Measurements from ENCODE around the gene B9D2. TPM values are rescaled to one million over a fixed set of nuclear protein-coding genes. Genes with fewer than 3 reads are reported as not detected.

The B9D2 gene
- polyA plus RNA-seq, 1 donor from 2014 or later = 15.9 TPM

- H2AFZ ChIP-seq (ENCODE audit: low read depth, low read length) = no peak overlapping the region
- H3K36me3 ChIP-seq (ENCODE audit: insufficient read depth, low read length) = no peaks in the 10 kb centered on the region
Observed at GRCh38 chr19:41411968-41412265, 48.0 kb upstream of the B9D2 start.

GRCh38 chr19:41411100-41411967 is 47.4 kb upstream of the B9D2 start:
- Histone ChIP-seq H3K27ac (ENCODE audit: low read length) (no peak overlapping the region), H3K9me3 (ENCODE audit: low read length) (no peaks in the 10 kb centered on the region), H4K20me1 (ENCODE audit: insufficient read depth) (no peaks in the 10 kb centered on the region), H3F3A (ENCODE audit: insufficient read depth, low read length, poor library complexity, severe bottlenecking) (no peaks in the 10 kb centered on the region), H3K27me3 (ENCODE audit: insufficient read depth, low read depth, low read length) (no peaks in the 10 kb centered on the region), H3K36me3 (ENCODE audit: insufficient read depth, low read length) (no peaks in the 10 kb centered on the region), H3K9me2 (ENCODE audit: insufficient read depth, low read length) (no peaks in the 10 kb centered on the region), H3K79me2 (replicated peaks; ENCODE audit: insufficient read depth, low read length) (no peaks in the 10 kb centered on the region), H3K4me3 (ENCODE audit: low read length) (no peak overlapping the region), H3K4me2 (ENCODE audit: low read length) (no peak overlapping the region), H3K9ac (ENCODE audit: low read length) (no peak overlapping the region), H2AFZ (ENCODE audit: low read depth, low read length) (no peak overlapping the region)
- no peak for TF ChIP-seq SMC3 (conservative IDR thresholded peaks at IDR 0.05; ENCODE audit: poor library complexity)
- no peak for TF ChIP-seq EP300 (conservative IDR thresholded peaks at IDR 0.05; ENCODE audit: poor library complexity, severe bottlenecking)
- TF ChIP-seq POLR2AphosphoS5 (IDR thresholded peaks at IDR 0.05) = no peak
- no peak for TF ChIP-seq CTCF (IDR thresholded peaks at IDR 0.05; ENCODE audit: poor library complexity, severe bottlenecking)
- TF ChIP-seq RAD21 (conservative IDR thresholded peaks at IDR 0.05) = no peak

More at GRCh38 chr19:41411968-41412265, 48.0 kb upstream of the B9D2 start:
- TF ChIP-seq MXI1 (conservative IDR thresholded peaks at IDR 0.05; ENCODE audit: poor library complexity, severe bottlenecking) (no peak), SMC3 (conservative IDR thresholded peaks at IDR 0.05; ENCODE audit: poor library complexity) (no peak)
- Histone ChIP-seq H3K9me3 (ENCODE audit: low read length) (no peaks in the 10 kb centered on the region), H3K27ac (ENCODE audit: low read length) (no peak overlapping the region), H3K9ac (ENCODE audit: low read length) (no peak overlapping the region), H3F3A (ENCODE audit: insufficient read depth, low read length, poor library complexity, severe bottlenecking) (no peaks in the 10 kb centered on the region), H4K20me1 (ENCODE audit: insufficient read depth) (no peaks in the 10 kb centered on the region), H3K4me3 (ENCODE audit: low read length) (no peak overlapping the region), H3K9me2 (ENCODE audit: insufficient read depth, low read length) (no peaks in the 10 kb centered on the region), H3K79me2 (replicated peaks; ENCODE audit: insufficient read depth, low read length) (no peaks in the 10 kb centered on the region), H3K27me3 (ENCODE audit: insufficient read depth, low read depth, low read length) (no peaks in the 10 kb centered on the region), H3K4me2 (ENCODE audit: low read length) (no peak overlapping the region)

- H3K27ac ChIP-seq (ENCODE audit: low read length) = no peak overlapping the region
- no peak overlapping the region for H2AFZ ChIP-seq (ENCODE audit: low read depth, low read length)
- no peak overlapping the region for H3K4me2 ChIP-seq (ENCODE audit: low read length)
- TF ChIP-seq REST (IDR thresholded peaks at IDR 0.05; ENCODE audit: borderline replicate concordance) (no peak), MXI1 (conservative IDR thresholded peaks at IDR 0.05; ENCODE audit: poor library complexity, severe bottlenecking) (no peak), RAD21 (conservative IDR thresholded peaks at IDR 0.05) (no peak), POLR2AphosphoS5 (IDR thresholded peaks at IDR 0.05) (no peak), CTCF (IDR thresholded peaks at IDR 0.05; ENCODE audit: poor library complexity, severe bottlenecking) (no peak), EP300 (conservative IDR thresholded peaks at IDR 0.05; ENCODE audit: poor library complexity, severe bottlenecking) (no peak), TAF1 (IDR thresholded peaks at IDR 0.05; ENCODE audit: low read depth) (no peak), EZH2 (IDR thresholded peaks at IDR 0.05; ENCODE audit: borderline replicate concordance, insufficient read depth, low read length, poor library complexity, severe bottlenecking) (no peak), SMC3 (conservative IDR thresholded peaks at IDR 0.05; ENCODE audit: poor library complexity) (no peak)
- no peaks in the 10 kb centered on the region for H4K20me1 ChIP-seq (ENCODE audit: insufficient read depth)
- H3K9ac ChIP-seq (ENCODE audit: low read length) = no peak overlapping the region
- H3K36me3 ChIP-seq (ENCODE audit: insufficient read depth, low read length) = no peaks in the 10 kb centered on the region
- H3K79me2 ChIP-seq (replicated peaks; ENCODE audit: insufficient read depth, low read length) = no peaks in the 10 kb centered on the region
- no peaks in the 10 kb centered on the region for H3K9me3 ChIP-seq (ENCODE audit: low read length)
- H3F3A ChIP-seq (ENCODE audit: insufficient read depth, low read length, poor library complexity, severe bottlenecking) = no peaks in the 10 kb centered on the region
- H3K4me3 ChIP-seq (ENCODE audit: low read length) = no peak overlapping the region
- H3K27me3 ChIP-seq (ENCODE audit: insufficient read depth, low read depth, low read length) = no peaks in the 10 kb centered on the region
- no peaks in the 10 kb centered on the region for H3K9me2 ChIP-seq (ENCODE audit: insufficient read depth, low read length)
Observed at GRCh38 chr19:41410336-41411054, 46.5 kb upstream of the B9D2 start.
